Measurements from ENCODE around the gene GPER1.
"Not testable (repeated sequence)": the region's sequence is repeated elsewhere in the genome, so short reads cannot be mapped to it uniquely, and the experiment has no call there.

GPER1 gene

GRCh38 chr7:1071731-1072254 is 16.1 kb upstream of the GPER1 start:
- DNase-seq: no peak

- no peak for DNase-seq
Measured at GRCh38 chr7:1073142-1073977, 14.6 kb upstream of the GPER1 start.

GRCh38 chr7:1074018-1074417 is 13.9 kb upstream of the GPER1 start:
- not testable (repeated sequence) for DNase-seq

- DNase-seq: no peak
Measured at GRCh38 chr7:1074593-1075431, 13.1 kb upstream of the GPER1 start.

GRCh38 chr7:1076184-1077072 is 11.5 kb upstream of the GPER1 start:
- DNase-seq: no peak

- no peak for DNase-seq
Measured at GRCh38 chr7:1078519-1078918, 9.4 kb upstream of the GPER1 start.

- DNase-seq: no peak
Measured at GRCh38 chr7:1078985-1079384, 8.9 kb upstream of the GPER1 start.

GRCh38 chr7:1079546-1079945 is 8.4 kb upstream of the GPER1 start:
- no peak for DNase-seq

GRCh38 chr7:1080252-1080920 is 7.5 kb upstream of the GPER1 start:
- no peak for DNase-seq

- no peak for DNase-seq
Measured at GRCh38 chr7:1080921-1081255, 7.0 kb upstream of the GPER1 start.

- no peak for DNase-seq
Measured at GRCh38 chr7:1081336-1081735, 6.6 kb upstream of the GPER1 start.

GRCh38 chr7:1081931-1082401 is 5.9 kb upstream of the GPER1 start:
- DNase-seq: peak; percentile 76

- no peak for DNase-seq
Measured at GRCh38 chr7:1083729-1084657, 3.9 kb upstream of the GPER1 start.

- DNase-seq: no peak
Measured at GRCh38 chr7:1085266-1085665, 2.6 kb upstream of the GPER1 start.

- DNase-seq: no peak
Measured at GRCh38 chr7:1085910-1086421, 1.9 kb upstream of the GPER1 start.

GRCh38 chr7:1086588-1087464 is 1.1 kb upstream of the GPER1 start:
- peak; percentile 78 for DNase-seq

- DNase-seq: no peak
Measured at GRCh38 chr7:1087465-1087814, 473 bp upstream of the GPER1 start.

GRCh38 chr7:1090236-1090635 is 2.3 kb downstream of the GPER1 start:
- no peak for DNase-seq

GRCh38 chr7:1090686-1091643 is 3.1 kb downstream of the GPER1 start:
- DNase-seq: no peak

Measured in DMS53 (cell line).